Measurements from ENCODE around the gene RNF157. TPM values are rescaled to one million over a fixed set of nuclear protein-coding genes. Genes with fewer than 3 reads are reported as not detected.
"Not testable (repeated sequence)": the region's sequence is repeated elsewhere in the genome, so short reads cannot be mapped to it uniquely, and the experiment has no call there.

RNF157 gene
- total RNA-seq, 1 experiment from 2014 or later = 3.5 TPM

- Histone ChIP-seq H3K27ac (no peak overlapping the region), H3K4me3 (no peak overlapping the region), H3K4me1 (peaks cover 30% of the 10 kb centered on the region), H3K36me3 (no peaks in the 10 kb centered on the region), H3K27me3 (no peaks in the 10 kb centered on the region), H3K9me3 (replicated peaks) (no peaks in the 10 kb centered on the region)
- no peak for DNase-seq
Measured at GRCh38 chr17:76251478-76252039, 11.3 kb upstream of the RNF157 start.

- no peak overlapping the region for H3K27ac ChIP-seq
- H3K4me3 ChIP-seq = no peak overlapping the region
- peaks cover 36% of the 10 kb centered on the region for H3K4me1 ChIP-seq
- no peaks in the 10 kb centered on the region for H3K36me3 ChIP-seq
- no peak for DNase-seq
- H3K27me3 ChIP-seq = no peaks in the 10 kb centered on the region
- no peaks in the 10 kb centered on the region for H3K9me3 ChIP-seq (replicated peaks)
Measured at GRCh38 chr17:76250141-76250540, 9.8 kb upstream of the RNF157 start.

- H3K27me3 ChIP-seq = no peaks in the 10 kb centered on the region
- H3K4me3 ChIP-seq = no peak overlapping the region
- no peaks in the 10 kb centered on the region for H3K9me3 ChIP-seq (replicated peaks)
- H3K27ac ChIP-seq = no peak overlapping the region
- DNase-seq = no peak
- no peaks in the 10 kb centered on the region for H3K36me3 ChIP-seq
- peaks cover 31% of the 10 kb centered on the region for H3K4me1 ChIP-seq
Measured at GRCh38 chr17:76248013-76248782, 7.9 kb upstream of the RNF157 start.

GRCh38 chr17:76247304-76247703 lies 7.0 kb upstream of the RNF157 start:
- no peaks in the 10 kb centered on the region for H3K9me3 ChIP-seq (replicated peaks)

GRCh38 chr17:76246080-76247066 lies 6.1 kb upstream of the RNF157 start:
- Histone ChIP-seq H3K9me3 (replicated peaks) (no peaks in the 10 kb centered on the region), H3K27me3 (peaks cover 2% of the 10 kb centered on the region; the same call in 1 of the 2 replicates), H3K4me3 (no peak overlapping the region), H3K36me3 (no peaks in the 10 kb centered on the region), H3K4me1 (peaks cover 22% of the 10 kb centered on the region), H3K27ac (no peak overlapping the region)
- DNase-seq = peak; percentile 45 to 71

More at GRCh38 chr17:76247304-76247703, 7.0 kb upstream of the RNF157 start:
- Histone ChIP-seq H3K36me3 (no peaks in the 10 kb centered on the region), H3K27me3 (no peaks in the 10 kb centered on the region), H3K4me1 (peaks cover 23% of the 10 kb centered on the region), H3K27ac (no peak overlapping the region), H3K4me3 (no peak overlapping the region)
- no peak for DNase-seq

GRCh38 chr17:76244721-76245120 lies 4.4 kb upstream of the RNF157 start:
- peaks cover 22% of the 10 kb centered on the region for H3K4me1 ChIP-seq
- H3K4me3 ChIP-seq; DNase-seq; H3K27ac ChIP-seq; H3K27me3 ChIP-seq; H3K9me3 ChIP-seq (replicated peaks); H3K36me3 ChIP-seq: not testable (repeated sequence)

- H3K27me3 ChIP-seq = peaks cover 2% of the 10 kb centered on the region; the same call in 1 of the 2 replicates
- peak in 1 of 2 experiments; percentile 41 for DNase-seq
- H3K27ac ChIP-seq = no peak overlapping the region
Measured at GRCh38 chr17:76243826-76244679, 3.8 kb upstream of the RNF157 start.

GRCh38 chr17:76241691-76242255 lies 1.5 kb upstream of the RNF157 start:
- Histone ChIP-seq H3K27me3 (peaks cover 2% of the 10 kb centered on the region; the same call in 1 of the 2 replicates), H3K4me3 (peak overlapping the region; percentile 65), H3K4me1 (peaks cover 20% of the 10 kb centered on the region), H3K36me3 (no peaks in the 10 kb centered on the region), H3K27ac (no peak overlapping the region), H3K9me3 (replicated peaks) (0 out of 2 replicates have a peak, but pooled peaks cover under 1% of the 10 kb centered on the region)
- peak in 1 of 2 experiments; percentile 50 for DNase-seq

More at GRCh38 chr17:76243826-76244679, 3.8 kb upstream of the RNF157 start:
- H3K9me3 ChIP-seq (replicated peaks) = no peaks in the 10 kb centered on the region
- H3K36me3 ChIP-seq = no peaks in the 10 kb centered on the region
- H3K4me3 ChIP-seq = no peak overlapping the region
- H3K4me1 ChIP-seq = peaks cover 22% of the 10 kb centered on the region

- Histone ChIP-seq H3K27ac (peak overlapping the region; percentile 28), H3K36me3 (no peaks in the 10 kb centered on the region), H3K9me3 (replicated peaks) (0 out of 2 replicates have a peak, but pooled peaks cover 3% of the 10 kb centered on the region), H3K4me3 (peak overlapping the region; percentile 65), H3K4me1 (peaks cover 14% of the 10 kb centered on the region), H3K27me3 (peaks cover 2% of the 10 kb centered on the region; the same call in 1 of the 2 replicates)
- no peak for DNase-seq
Measured at GRCh38 chr17:76241204-76241538, 878 bp upstream of the RNF157 start.

GRCh38 chr17:76239538-76240274 lies 587 bp downstream of the RNF157 start:
- peaks cover 12% of the 10 kb centered on the region for H3K4me1 ChIP-seq
- no peak overlapping the region for H3K27ac ChIP-seq
- H3K9me3 ChIP-seq (replicated peaks) = 0 out of 2 replicates have a peak, but pooled peaks cover 3% of the 10 kb centered on the region
- DNase-seq = no peak
- H3K4me3 ChIP-seq = no peak overlapping the region
- H3K27me3 ChIP-seq = peaks cover 2% of the 10 kb centered on the region; the same call in 1 of the 2 replicates
- H3K36me3 ChIP-seq = no peaks in the 10 kb centered on the region

GRCh38 chr17:76238847-76239537 lies 1.3 kb downstream of the RNF157 start:
- H3K36me3 ChIP-seq = no peaks in the 10 kb centered on the region
- peak in 1 of 2 experiments; percentile 10 for DNase-seq
- H3K4me1 ChIP-seq = peaks cover 12% of the 10 kb centered on the region
- H3K27ac ChIP-seq = no peak overlapping the region
- no peak overlapping the region for H3K4me3 ChIP-seq
- H3K27me3 ChIP-seq = peaks cover 2% of the 10 kb centered on the region; the same call in 1 of the 2 replicates
- 0 out of 2 replicates have a peak, but pooled peaks cover 3% of the 10 kb centered on the region for H3K9me3 ChIP-seq (replicated peaks)

- Histone ChIP-seq H3K4me3 (no peak overlapping the region), H3K27me3 (peaks cover 2% of the 10 kb centered on the region; the same call in 1 of the 2 replicates), H3K36me3 (no peaks in the 10 kb centered on the region), H3K27ac (no peak overlapping the region), H3K9me3 (replicated peaks) (0 out of 2 replicates have a peak, but pooled peaks cover 3% of the 10 kb centered on the region), H3K4me1 (peaks cover 8% of the 10 kb centered on the region)
- DNase-seq = no peak
Measured at GRCh38 chr17:76237859-76238313, 2.4 kb downstream of the RNF157 start.
